ENCODE data around the gene ARMH2. TPM values are rescaled to one million over a fixed set of nuclear protein-coding genes. Genes with fewer than 3 reads are reported as not detected.

The ARMH2 gene
- total and polyA plus RNA-seq, 10 of the 15 experiments (the other 5 are each of a cell fraction or from before 2014, with no cell fraction given) = 0.18 to 0.46 TPM; not detected in 8

DNA sequence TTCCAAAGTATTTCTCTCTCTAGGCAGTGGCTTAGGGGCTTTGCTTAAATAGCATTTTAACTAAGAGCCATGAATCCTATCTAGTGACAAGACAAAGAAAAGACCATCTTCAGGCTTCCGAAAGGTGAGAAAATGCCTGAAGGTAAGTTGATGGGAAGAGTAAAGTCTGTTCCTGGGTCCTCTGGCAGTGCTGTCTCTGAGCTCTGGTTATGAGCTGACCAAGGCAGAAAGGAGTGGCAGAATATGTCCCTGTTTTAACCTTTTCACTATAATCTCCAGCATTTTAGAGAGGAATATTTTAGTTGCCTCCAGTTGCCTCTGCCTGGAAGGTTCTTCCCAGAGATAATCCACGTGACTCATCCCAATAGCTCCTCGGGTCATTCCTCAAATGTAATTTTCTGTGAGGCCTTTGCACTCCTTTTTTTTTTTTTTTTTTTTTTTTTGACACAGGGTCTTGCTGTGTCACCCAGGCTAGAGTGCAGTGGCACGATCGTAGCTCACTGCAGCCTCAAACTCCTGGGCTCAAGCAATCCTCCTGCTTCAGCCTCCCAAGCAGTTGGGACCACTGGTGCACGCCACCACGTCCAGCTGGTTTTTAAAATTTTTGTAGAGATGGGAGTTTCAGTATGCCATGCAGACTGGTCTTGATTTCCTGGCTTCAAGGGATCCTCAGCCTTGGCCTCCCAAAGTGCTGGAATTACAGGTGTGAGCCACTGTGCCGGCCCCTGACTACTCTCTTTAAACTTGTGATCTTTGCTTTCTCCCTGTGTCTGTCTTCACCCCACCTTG is 3.7 kb upstream of the ARMH2 start (continued):
- TF ChIP-seq, protein P1, sequence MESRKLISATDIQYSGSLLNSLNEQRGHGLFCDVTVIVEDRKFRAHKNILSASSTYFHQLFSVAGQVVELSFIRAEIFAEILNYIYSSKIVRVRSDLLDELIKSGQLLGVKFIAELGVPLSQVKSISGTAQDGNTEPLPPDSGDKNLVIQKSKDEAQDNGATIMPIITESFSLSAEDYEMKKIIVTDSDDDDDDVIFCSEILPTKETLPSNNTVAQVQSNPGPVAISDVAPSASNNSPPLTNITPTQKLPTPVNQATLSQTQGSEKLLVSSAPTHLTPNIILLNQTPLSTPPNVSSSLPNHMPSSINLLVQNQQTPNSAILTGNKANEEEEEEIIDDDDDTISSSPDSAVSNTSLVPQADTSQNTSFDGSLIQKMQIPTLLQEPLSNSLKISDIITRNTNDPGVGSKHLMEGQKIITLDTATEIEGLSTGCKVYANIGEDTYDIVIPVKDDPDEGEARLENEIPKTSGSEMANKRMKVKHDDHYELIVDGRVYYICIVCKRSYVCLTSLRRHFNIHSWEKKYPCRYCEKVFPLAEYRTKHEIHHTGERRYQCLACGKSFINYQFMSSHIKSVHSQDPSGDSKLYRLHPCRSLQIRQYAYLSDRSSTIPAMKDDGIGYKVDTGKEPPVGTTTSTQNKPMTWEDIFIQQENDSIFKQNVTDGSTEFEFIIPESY (IDR thresholded peaks at IDR 0.05) = no peak
- TF ChIP-seq ESRRA (IDR thresholded peaks at IDR 0.05; ENCODE audit: low read length) = no peak
- TF ChIP-seq NR2C2 (IDR thresholded peaks at IDR 0.05; ENCODE audit: borderline replicate concordance, control insufficient read depth, insufficient read length, low read depth) = no peak
- no peak for TF ChIP-seq CHD4 (IDR thresholded peaks at IDR 0.05)
- TF ChIP-seq, protein P2, sequence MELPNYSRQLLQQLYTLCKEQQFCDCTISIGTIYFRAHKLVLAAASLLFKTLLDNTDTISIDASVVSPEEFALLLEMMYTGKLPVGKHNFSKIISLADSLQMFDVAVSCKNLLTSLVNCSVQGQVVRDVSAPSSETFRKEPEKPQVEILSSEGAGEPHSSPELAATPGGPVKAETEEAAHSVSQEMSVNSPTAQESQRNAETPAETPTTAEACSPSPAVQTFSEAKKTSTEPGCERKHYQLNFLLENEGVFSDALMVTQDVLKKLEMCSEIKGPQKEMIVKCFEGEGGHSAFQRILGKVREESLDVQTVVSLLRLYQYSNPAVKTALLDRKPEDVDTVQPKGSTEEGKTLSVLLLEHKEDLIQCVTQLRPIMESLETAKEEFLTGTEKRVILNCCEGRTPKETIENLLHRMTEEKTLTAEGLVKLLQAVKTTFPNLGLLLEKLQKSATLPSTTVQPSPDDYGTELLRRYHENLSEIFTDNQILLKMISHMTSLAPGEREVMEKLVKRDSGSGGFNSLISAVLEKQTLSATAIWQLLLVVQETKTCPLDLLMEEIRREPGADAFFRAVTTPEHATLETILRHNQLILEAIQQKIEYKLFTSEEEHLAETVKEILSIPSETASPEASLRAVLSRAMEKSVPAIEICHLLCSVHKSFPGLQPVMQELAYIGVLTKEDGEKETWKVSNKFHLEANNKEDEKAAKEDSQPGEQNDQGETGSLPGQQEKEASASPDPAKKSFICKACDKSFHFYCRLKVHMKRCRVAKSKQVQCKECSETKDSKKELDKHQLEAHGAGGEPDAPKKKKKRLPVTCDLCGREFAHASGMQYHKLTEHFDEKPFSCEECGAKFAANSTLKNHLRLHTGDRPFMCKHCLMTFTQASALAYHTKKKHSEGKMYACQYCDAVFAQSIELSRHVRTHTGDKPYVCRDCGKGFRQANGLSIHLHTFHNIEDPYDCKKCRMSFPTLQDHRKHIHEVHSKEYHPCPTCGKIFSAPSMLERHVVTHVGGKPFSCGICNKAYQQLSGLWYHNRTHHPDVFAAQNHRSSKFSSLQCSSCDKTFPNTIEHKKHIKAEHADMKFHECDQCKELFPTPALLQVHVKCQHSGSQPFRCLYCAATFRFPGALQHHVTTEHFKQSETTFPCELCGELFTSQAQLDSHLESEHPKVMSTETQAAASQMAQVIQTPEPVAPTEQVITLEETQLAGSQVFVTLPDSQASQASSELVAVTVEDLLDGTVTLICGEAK (IDR thresholded peaks at IDR 0.05; ENCODE audit: borderline replicate concordance) = no peak
- TF ChIP-seq BACH1 (IDR thresholded peaks at IDR 0.05; ENCODE audit: borderline replicate concordance) = no peak
- no peak for TF ChIP-seq BCL11A (IDR thresholded peaks at IDR 0.05; ENCODE audit: low read depth, low read length)

All from GM12878 (cell line).